ENCODE measurements around the gene EFHC1. TPM values are rescaled to one million over a fixed set of nuclear protein-coding genes. Genes with fewer than 3 reads are reported as not detected.

The EFHC1 gene
- total and polyA plus RNA-seq, 2 of the 13 experiments (the other 11 are each of a cell fraction or from before 2014, with no cell fraction given): 23.4 to 29.5 TPM

DNA sequence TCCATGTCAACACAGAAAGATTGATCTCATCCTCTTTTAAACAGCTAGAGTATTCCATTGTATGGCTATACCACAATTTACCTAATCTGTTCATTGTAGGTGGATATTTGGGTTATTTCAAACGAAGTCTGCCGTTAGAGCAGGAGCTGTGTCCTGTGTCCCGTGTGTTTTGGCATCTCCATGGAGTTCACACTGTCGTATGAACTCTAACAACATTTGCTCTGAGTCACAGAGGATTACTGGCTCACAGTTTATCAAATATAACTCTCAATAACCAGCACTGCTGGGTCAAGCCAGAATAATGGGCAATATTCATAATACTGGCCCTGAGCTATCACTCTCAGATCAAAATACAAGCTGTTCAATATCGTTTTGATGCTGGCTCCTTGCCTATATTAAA lies 140.3 kb downstream of the EFHC1 start (continued):
- TF ChIP-seq ZNF775 (CRISPR knock-in tag; IDR thresholded peaks at IDR 0.05; ENCODE audit: borderline replicate concordance): no peak
- no peak for TF ChIP-seq ZBTB7B (CRISPR knock-in tag; IDR thresholded peaks at IDR 0.05)
- no peak for TF ChIP-seq ZFP36L1 (CRISPR knock-in tag; IDR thresholded peaks at IDR 0.05)

- ChIA-PET POLR2A (no interaction called here), CTCF (ENCODE audit: low intra/inter-chr PET ratio, low total read pairs) (no interaction called here)
- intact Hi-C loops (cut with micrococcal nuclease; ENCODE audit: unreplicated experiment): no loop called here
- peaks cover 96% of the 10 kb centered on the region for H3K79me2 ChIP-seq (ENCODE audit: insufficient read depth, low read length)
- no peak overlapping the region for H2AFZ ChIP-seq (ENCODE audit: low read length)
- no peak overlapping the region for H3K4me2 ChIP-seq (ENCODE audit: low read depth, low read length)
- H3K9ac ChIP-seq (ENCODE audit: insufficient read depth, low read depth, low read length): no peak overlapping the region
- ATAC-seq: no peak
- DNase-seq (ENCODE audit: low spot score): no peak
- in situ Hi-C loops (cut with HindIII; ENCODE audit: extremely low pct_ligation_motif_present, low pct_unique_long_range_greater_than_20kb): no loop called here
- H3K27ac ChIP-seq (ENCODE audit: extremely low read length, insufficient read depth, low read length): no peak overlapping the region
- no peak overlapping the region for H3K4me3 ChIP-seq (replicated peaks in 1 of 3; ENCODE audit: insufficient read depth in 1 of 3, low read depth in 2 of 3, low read length in 3 of 3)
- H3K4me1 ChIP-seq (ENCODE audit: insufficient read depth, low read length): peaks cover 81% of the 10 kb centered on the region
- H3K36me3 ChIP-seq (replicated peaks in 1 of 2; ENCODE audit: control insufficient read depth in 1 of 2, insufficient read depth in 2 of 2, low read length in 2 of 2): peaks cover 4 to 38% of the 10 kb centered on the region in 2 experiments
- WGBS (ENCODE audit: low lambda C conversion rate): 78% methylated on average over 3 of the region's 3 CpGs
- no TSS peak for BruUV-seq (replicated peaks)
- peaks cover 60% of the 10 kb centered on the region for H4K20me1 ChIP-seq (ENCODE audit: insufficient read depth, low read length)
- no peaks in the 10 kb centered on the region for H3K9me3 ChIP-seq (ENCODE audit: low read length)
- no peak for FAIRE-seq
- no peaks in the 10 kb centered on the region for H3K27me3 ChIP-seq (ENCODE audit: control insufficient read depth in 1 of 2, insufficient read depth in 2 of 2, low read length in 2 of 2)
- TF ChIP-seq GTF2F1 (IDR thresholded peaks at IDR 0.05; ENCODE audit: low read length) (no peak), TFE3 (CRISPR knock-in tag; IDR thresholded peaks at IDR 0.05) (no peak), HMGXB4 (CRISPR knock-in tag; IDR thresholded peaks at IDR 0.05; ENCODE audit: borderline replicate concordance in 1 of 2, low read depth in 1 of 2) (no peak), KAT2B (IDR thresholded peaks at IDR 0.05; ENCODE audit: borderline replicate concordance, low read depth, low read length) (no peak), NFKBIZ (CRISPR knock-in tag; IDR thresholded peaks at IDR 0.05) (no peak), ZNF547 (CRISPR knock-in tag; IDR thresholded peaks at IDR 0.05) (no peak), LCORL (IDR thresholded peaks at IDR 0.05) (no peak), LCORL (CRISPR knock-in tag; IDR thresholded peaks at IDR 0.05) (no peak), ZNF776 (CRISPR knock-in tag; IDR thresholded peaks at IDR 0.05) (no peak), ZNF782 (CRISPR knock-in tag; IDR thresholded peaks at IDR 0.05; ENCODE audit: borderline replicate concordance) (no peak), ZNF563 (CRISPR knock-in tag; IDR thresholded peaks at IDR 0.05) (no peak), ZNF577 (CRISPR knock-in tag; IDR thresholded peaks at IDR 0.05; ENCODE audit: borderline replicate concordance, low read depth) (no peak), BRCA1 (CRISPR knock-in tag; IDR thresholded peaks at IDR 0.05) (no peak)
Measured at GRCh38 chr6:52562911-52563310, 142.8 kb downstream of the EFHC1 start.
